NCI-H1694 (cell line): Measurements from ENCODE around the gene TCP1.
"Not testable (repeated sequence)": the region's sequence is repeated elsewhere in the genome, so short reads cannot be mapped to it uniquely, and the experiment has no call there.

ENCODE experiments used
- DNase-seq: peaks from one replicate; lab custom pipeline; 2025; lab: John Stamatoyannopoulos, UW

TCP1 gene

GRCh38 chr6:159739341-159739740 is 50.1 kb downstream of the TCP1 start:
- no peak for DNase-seq

DNA sequence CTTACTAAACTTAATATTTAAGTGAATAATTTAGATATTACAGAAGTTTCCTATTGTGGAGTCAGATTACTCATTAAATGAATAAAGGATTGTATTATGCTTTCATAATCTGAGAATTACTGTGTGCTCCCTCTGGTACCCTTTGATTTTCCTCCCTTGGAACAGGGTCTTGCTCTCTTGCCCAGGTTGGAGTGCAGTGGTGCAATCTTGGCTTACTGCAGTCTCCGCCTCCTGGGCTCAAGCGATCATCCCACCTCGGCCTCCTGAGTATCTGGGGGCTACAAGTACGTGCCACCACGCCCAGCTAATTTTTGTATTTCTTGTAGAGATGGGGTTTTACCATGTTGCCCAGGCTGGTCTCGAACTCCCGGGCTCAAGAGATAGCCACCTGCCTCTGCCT is 52.5 kb downstream of the TCP1 start:
- no peak for DNase-seq

DNA sequence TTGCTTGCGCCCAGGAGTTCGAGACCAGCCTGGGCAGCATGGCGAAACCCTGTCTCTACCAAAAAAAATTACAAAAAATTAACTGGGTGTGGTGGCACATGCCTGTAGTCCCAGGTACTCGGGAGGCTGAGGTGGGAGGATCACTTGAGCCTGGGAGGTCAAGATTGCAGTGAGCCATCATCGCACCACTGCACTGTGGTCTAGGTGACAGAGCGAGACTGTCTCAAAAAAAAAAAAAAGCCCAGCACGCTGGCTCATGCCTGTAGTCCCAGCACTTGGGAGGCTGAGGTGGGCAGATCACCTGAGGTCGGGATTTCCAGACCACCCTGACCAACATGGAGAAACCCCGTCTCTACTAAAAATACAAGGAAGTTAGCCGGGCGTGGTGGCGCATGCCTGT is 56.0 kb downstream of the TCP1 start:
- DNase-seq: not testable (repeated sequence)

- DNase-seq: not testable (repeated sequence)
Observed at GRCh38 chr6:159732550-159732949, 56.9 kb downstream of the TCP1 start.

DNA sequence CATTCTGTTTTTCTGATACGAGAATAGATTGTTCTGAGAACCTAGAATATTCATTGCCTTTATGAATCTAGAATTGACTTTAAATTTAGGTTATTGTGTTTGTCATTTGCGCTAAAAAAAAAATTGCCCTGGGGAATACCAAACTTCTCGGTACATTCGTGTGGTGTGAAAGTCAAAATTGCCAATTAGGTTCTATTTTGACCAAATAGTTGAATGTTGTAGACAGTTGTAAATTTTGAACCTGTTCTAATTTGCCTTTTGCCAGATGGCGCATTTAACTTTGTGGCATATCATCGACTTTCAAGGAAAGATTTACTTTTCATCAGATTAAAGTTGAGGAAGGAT is 59.1 kb downstream of the TCP1 start:
- DNase-seq: no peak

GRCh38 chr6:159729598-159730331 is 59.6 kb downstream of the TCP1 start:
- DNase-seq: no peak

DNA sequence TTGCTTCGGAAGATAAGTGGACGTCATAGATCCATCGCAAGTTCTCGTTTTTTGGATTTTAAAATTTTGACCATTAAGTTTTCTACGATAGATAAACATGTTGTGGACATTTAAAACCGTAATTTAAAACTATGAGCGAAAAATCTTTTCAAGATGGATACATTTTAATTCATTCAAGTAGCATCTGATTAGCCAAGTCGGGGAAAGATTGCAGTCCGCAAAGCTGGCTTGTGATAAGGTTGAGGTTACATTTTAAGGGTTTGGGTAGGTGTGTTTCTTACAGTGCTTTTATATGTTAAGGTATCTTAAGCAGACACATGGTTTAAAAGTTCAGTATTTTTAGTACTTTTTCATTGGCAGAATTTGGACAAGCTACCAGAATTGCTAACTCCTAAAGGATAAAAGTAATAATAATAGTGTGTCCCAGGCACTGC is 60.9 kb downstream of the TCP1 start:
- no peak for DNase-seq
